ENCODE results near the gene COMMD6.

Gene COMMD6

DNA sequence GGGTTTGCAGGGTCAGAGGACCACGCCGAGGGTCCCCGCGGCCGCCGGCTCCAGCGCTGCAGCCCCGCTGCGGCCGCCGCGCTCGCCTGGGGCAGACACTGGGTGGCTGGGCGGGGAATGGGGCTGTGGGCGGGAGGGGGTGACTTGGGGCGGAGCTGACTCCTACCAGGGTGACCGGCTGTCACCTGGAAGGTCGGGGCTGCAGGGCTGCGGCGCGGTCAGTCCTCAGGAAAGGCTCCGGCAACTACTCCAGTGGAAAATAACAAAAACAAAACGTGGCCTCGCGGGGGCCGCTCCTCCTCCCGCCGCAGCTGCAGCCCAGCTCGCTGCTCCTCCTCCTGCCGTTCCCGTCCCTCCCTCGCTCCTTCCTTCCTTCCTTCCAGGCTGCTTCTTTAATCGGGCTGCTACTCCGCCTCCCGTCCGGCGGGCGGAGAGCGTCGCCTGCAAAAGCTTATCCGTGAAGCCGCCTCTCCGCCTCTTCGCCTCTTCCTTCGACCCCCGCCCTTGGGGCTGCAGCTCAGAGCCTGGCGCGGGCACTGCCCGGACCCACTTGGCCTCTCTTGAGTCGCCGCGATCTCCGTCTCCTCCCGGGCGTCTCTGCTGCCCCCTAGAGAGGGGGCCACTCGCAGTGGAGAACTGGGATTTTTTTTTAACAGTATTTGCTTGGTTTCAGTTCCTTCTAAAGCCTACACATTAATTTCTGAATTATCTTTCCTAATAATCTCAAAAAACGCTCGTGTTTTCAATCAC lies 55.4 kb downstream of the COMMD6 start, which contains the start of gene TBC1D4:
Gene TBC1D4 (minus strand): TSS at position 100 of the 750 bp plus-strand sequence. CDS start 402 bp downstream, outside the sequence.
- DNase-seq (ENCODE audit: low spot score): peak; percentile 91

DNA sequence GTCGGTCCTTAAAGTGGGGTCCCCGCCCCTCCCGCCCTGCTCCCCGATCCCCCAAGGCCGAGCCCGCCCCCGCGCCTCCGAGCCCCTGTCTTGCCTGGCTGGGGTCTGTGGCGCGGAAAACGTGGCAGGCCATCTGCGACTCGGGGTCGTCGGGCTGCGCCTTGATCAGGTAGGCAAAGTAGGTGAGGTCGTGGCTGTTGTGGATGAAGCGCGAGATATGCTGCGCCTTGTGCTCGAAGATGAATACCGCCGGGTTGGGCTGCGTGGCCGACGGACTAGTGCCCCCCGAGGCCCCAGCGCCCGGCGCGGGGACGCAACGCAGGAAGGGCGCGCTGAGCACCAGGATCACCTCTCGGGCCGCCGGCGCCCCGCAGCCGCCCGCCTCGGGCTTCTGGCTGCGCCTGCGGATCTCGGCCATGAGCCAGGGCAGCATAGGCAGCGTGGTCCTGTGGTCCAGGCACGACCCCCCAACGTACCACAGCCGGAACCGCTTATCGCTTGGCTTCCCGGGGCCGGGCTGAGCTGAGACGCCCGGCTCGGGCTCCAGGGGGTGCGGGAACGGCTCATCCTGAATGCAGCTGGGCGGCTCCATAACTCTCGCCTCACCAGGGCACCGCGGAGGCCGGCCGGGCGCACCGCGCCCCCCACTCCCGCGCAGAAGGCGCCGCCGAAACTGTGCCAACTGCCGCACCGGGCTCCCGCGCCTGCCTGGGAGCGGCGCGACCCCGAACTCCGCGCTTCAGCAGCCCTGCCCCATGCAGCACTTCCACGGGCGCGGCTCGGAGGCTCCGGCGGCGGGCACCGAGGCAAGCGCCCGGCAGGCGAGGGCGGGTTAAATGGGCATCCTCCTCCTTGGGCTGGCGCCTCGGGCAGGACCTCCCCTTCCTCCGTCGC lies 56.2 kb downstream of the COMMD6 start:
- DNase-seq (ENCODE audit: low spot score): peak; percentile 44

DNA sequence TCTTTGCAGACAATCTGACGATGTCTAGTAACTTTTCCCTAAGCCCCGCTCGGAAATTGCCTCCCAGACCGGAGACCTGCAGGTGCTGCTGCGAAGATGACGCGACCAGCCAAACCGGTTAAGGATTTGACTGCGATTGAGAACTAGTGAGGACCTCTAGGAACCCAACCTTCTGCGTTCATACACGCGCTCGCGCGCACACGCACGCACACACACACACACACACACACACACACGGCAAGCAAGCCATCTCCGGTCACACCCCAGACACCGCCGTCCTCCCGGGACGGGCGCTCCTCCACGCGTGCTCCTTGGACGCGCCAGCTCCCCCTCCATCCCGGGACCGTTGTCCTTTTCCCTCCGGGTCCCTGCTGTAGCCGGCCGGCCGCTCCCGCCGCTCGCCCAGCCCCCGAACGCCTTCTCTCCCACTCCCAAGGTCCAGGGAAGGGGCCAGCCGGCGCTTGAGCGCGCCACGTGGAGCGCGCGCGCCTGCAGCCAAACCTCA lies 56.9 kb downstream of the COMMD6 start:
- peak; percentile 84 for DNase-seq (ENCODE audit: low spot score)

DNA sequence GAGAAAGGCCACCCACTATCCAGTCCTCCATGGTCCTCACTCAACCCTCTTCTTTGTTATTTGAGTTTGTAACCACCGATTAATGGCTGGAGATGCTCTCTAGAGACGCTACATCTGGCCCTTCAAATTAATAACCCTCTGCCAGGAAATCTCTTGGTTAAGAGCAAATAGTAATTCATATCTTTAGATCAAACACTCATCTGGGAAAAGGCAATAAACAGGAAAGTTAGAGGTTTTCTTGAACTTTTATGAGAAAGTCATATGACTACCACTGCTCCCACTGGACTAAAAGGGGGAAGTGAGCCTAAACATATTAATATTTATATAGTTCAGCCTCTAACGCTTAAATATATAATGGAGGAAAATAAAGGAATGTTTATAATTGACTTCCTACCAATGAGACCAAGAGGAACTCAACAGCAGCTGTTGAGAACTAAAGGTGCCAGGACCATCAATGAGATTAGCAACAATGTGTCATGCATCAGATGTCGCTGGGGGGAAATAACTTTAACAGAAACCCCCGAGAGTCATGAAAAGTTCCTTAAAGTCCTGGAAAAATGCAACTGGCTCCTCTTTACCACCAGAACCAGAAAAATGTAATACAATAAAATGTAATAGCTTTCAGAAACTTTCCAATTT lies 58.4 kb downstream of the COMMD6 start:
- DNase-seq (ENCODE audit: low spot score): peak; percentile 25

DNA sequence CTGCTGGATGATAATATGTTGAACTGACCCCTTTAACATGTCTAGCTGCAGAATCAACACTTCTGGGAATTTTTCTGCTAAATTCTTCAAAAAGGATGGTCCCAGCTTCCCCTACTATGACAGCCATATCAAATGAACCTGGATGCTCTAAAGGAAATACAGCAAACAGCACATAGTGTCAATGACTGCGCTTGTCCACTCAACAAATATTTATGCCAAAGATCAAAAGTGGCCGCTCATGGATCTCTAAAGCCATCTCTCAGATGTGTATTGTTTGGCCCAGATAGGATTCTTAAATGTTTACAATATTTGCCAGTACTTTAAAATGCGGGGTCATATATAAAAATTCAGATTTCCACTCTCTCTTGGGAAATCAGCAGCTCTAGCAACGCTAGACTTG lies 59.0 kb downstream of the COMMD6 start:
- no peak for DNase-seq (ENCODE audit: low spot score)

Measured in RKO (cell line).